ENCODE results near the gene LIPC. TPM values are rescaled to one million over a fixed set of nuclear protein-coding genes. Genes with fewer than 3 reads are reported as not detected.

LIPC gene
- total RNA-seq, 5 donors from 2014 or later (not counting 1 experiment from before 2014, with no cell fraction given), result 0.89 to 2.1 (median 1.5) TPM

DNA sequence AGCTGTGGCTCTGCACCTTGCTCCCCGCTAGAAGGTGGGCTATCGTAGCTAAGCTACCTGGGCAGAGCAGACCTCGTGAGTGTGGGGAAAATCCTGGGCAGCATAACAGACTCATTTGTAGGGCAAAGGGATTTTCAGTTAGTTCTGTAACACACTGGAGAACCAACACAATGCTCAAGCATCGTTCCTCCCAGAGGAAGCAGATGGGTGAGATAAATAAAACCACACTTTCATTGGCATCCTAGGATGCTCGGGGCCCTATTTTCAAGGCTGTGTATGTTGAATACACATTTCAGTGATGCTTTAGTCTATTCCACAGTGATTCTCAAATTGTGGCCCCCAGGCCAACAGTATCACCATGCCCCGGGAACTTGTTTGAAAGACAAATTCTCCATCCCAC is 20.0 kb downstream of the LIPC start:
- Mint-ChIP-seq H3K36me3 (no peaks in the 10 kb centered on the region), H3K4me1 (peaks cover 4 to 10% (median 9%) of the 10 kb centered on the region in 3 donors)

GRCh38 chr15:58452775-58453174 is 21.0 kb downstream of the LIPC start:
- H3K36me3 ChIP-seq (ENCODE audit: control insufficient read depth in 2 of 2, extremely low read depth in 1 of 2, insufficient read depth in 1 of 2, low read length in 1 of 2), result no peaks in the 10 kb centered on the region
- no peaks in the 10 kb centered on the region for H3K27me3 Mint-ChIP-seq
- ATAC-seq (replicated peaks in 1 of 4), result no peak
- no peak overlapping the region for H3K4me3 ChIP-seq (ENCODE audit: control insufficient read depth in 1 of 2, extremely low read depth in 1 of 2, low read length in 1 of 2)
- WGBS (ENCODE audit: insufficient coverage), result 100% methylated on average over 1 of the region's 4 CpGs
- DNase-seq, result no peak
- peaks cover 2 to 8% of the 10 kb centered on the region in 2 experiments for H3K4me1 ChIP-seq (ENCODE audit: control insufficient read depth in 1 of 2, extremely low read depth in 1 of 2, insufficient read depth in 2 of 2, low read length in 2 of 2)
- H3K27ac ChIP-seq (ENCODE audit: low read length), result no peak overlapping the region
- ChIA-PET POLR2A (no interaction called here), CTCF (no interaction called here)
- no peaks in the 10 kb centered on the region for H3K36me3 Mint-ChIP-seq
- no peak overlapping the region for H3K4me3 Mint-ChIP-seq
- H3K9me3 ChIP-seq, result no peaks in the 10 kb centered on the region
- H3K27me3 ChIP-seq (replicated peaks in 1 of 2; ENCODE audit: control insufficient read depth in 2 of 2, extremely low read depth in 1 of 2, insufficient read depth in 2 of 2, low read length in 1 of 2), result no peaks in the 10 kb centered on the region
- H3K9me3 Mint-ChIP-seq, result no peaks in the 10 kb centered on the region
- H3K27ac Mint-ChIP-seq, result no peak overlapping the region
- H3K4me1 Mint-ChIP-seq, result peaks cover 6 to 12% (median 11%) of the 10 kb centered on the region in 3 donors

More for the DNA sequence above, 20.0 kb downstream of the LIPC start:
- Mint-ChIP-seq H3K4me3 (no peak overlapping the region), H3K27me3 (no peaks in the 10 kb centered on the region), H3K9me3 (no peaks in the 10 kb centered on the region), H3K27ac (no peak overlapping the region)
- no peak for DNase-seq
- Histone ChIP-seq H3K36me3 (ENCODE audit: control insufficient read depth in 2 of 2, extremely low read depth in 1 of 2, insufficient read depth in 1 of 2, low read length in 1 of 2) (no peaks in the 10 kb centered on the region), H3K27ac (ENCODE audit: low read length) (no peak overlapping the region), H3K4me1 (ENCODE audit: control insufficient read depth in 1 of 2, extremely low read depth in 1 of 2, insufficient read depth in 2 of 2, low read length in 2 of 2) (peaks cover 0 to 6% of the 10 kb centered on the region in 2 experiments), H3K9me3 (no peaks in the 10 kb centered on the region), H3K4me3 (ENCODE audit: control insufficient read depth in 1 of 2, extremely low read depth in 1 of 2, low read length in 1 of 2) (no peak overlapping the region), H3K27me3 (replicated peaks in 1 of 2; ENCODE audit: control insufficient read depth in 2 of 2, extremely low read depth in 1 of 2, insufficient read depth in 2 of 2, low read length in 1 of 2) (no peaks in the 10 kb centered on the region)
- WGBS (ENCODE audit: insufficient coverage), result 88% methylated on average over 4 of the region's 6 CpGs
- ATAC-seq (replicated peaks in 1 of 4), result no peak
- ChIA-PET CTCF (no interaction called here), POLR2A (no interaction called here)

GRCh38 chr15:58453931-58454793 is 22.4 kb downstream of the LIPC start:
- Mint-ChIP-seq H3K27me3 (no peaks in the 10 kb centered on the region), H3K4me3 (no peak overlapping the region), H3K36me3 (no peaks in the 10 kb centered on the region), H3K4me1 (peaks cover 20 to 25% (median 25%) of the 10 kb centered on the region in 3 donors), H3K27ac (no peak overlapping the region), H3K9me3 (no peaks in the 10 kb centered on the region)
- ChIA-PET POLR2A (no interaction called here), CTCF (no interaction called here)
- H3K9me3 ChIP-seq, result no peaks in the 10 kb centered on the region
- WGBS (ENCODE audit: insufficient coverage), result no CpG with 5 or more reads among the region's 5 CpGs
- ATAC-seq (replicated peaks in 1 of 4) (no peak), DNase-seq (no peak)
- peaks cover 9 to 19% of the 10 kb centered on the region in 2 experiments for H3K4me1 ChIP-seq (ENCODE audit: control insufficient read depth in 1 of 2, extremely low read depth in 1 of 2, insufficient read depth in 2 of 2, low read length in 2 of 2)
- H3K27me3 ChIP-seq (replicated peaks in 1 of 2; ENCODE audit: control insufficient read depth in 2 of 2, extremely low read depth in 1 of 2, insufficient read depth in 2 of 2, low read length in 1 of 2), result no peaks in the 10 kb centered on the region
- no peak overlapping the region for H3K4me3 ChIP-seq (ENCODE audit: control insufficient read depth in 1 of 2, extremely low read depth in 1 of 2, low read length in 1 of 2)
- no peak overlapping the region for H3K27ac ChIP-seq (ENCODE audit: low read length)
- no peaks in the 10 kb centered on the region for H3K36me3 ChIP-seq (ENCODE audit: control insufficient read depth in 2 of 2, extremely low read depth in 1 of 2, insufficient read depth in 1 of 2, low read length in 1 of 2)

DNA sequence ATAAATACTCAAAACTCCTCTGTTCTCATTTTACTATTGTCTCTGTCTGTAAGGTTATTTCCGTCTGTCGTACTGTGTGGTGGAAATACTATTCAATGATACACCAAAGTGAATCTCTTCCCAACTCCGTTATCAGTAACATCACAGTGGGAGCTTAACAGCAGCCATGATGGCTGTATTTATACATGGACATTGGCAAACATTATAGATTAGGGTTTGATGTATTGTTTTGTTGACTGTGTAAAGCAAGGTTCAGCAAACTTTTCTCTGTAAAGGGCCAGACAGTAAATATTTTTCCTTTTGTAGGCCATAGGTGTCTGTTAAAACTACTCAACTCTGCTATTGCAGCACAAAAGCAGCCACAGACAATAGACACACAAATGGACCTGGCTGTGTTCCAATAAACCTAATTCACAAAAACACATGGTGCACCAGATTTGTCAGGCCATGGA is 23.2 kb downstream of the LIPC start:
- Histone ChIP-seq H3K9me3 (no peaks in the 10 kb centered on the region), H3K4me1 (ENCODE audit: control insufficient read depth in 1 of 2, extremely low read depth in 1 of 2, insufficient read depth in 2 of 2, low read length in 2 of 2) (peaks cover 14 to 26% of the 10 kb centered on the region in 2 experiments), H3K36me3 (ENCODE audit: control insufficient read depth in 2 of 2, extremely low read depth in 1 of 2, insufficient read depth in 1 of 2, low read length in 1 of 2) (no peaks in the 10 kb centered on the region), H3K27me3 (replicated peaks in 1 of 2; ENCODE audit: control insufficient read depth in 2 of 2, extremely low read depth in 1 of 2, insufficient read depth in 2 of 2, low read length in 1 of 2) (no peaks in the 10 kb centered on the region), H3K27ac (ENCODE audit: low read length) (no peak overlapping the region), H3K4me3 (ENCODE audit: control insufficient read depth in 1 of 2, extremely low read depth in 1 of 2, low read length in 1 of 2) (no peak overlapping the region)
- no peak overlapping the region for H3K4me3 Mint-ChIP-seq
- no CpG with 5 or more reads among the region's 3 CpGs for WGBS (ENCODE audit: insufficient coverage)
- DNase-seq, result no peak
- H3K36me3 Mint-ChIP-seq, result no peaks in the 10 kb centered on the region
- H3K27me3 Mint-ChIP-seq, result no peaks in the 10 kb centered on the region
- H3K4me1 Mint-ChIP-seq, result peaks cover 23 to 31% (median 31%) of the 10 kb centered on the region in 3 donors
- POLR2A ChIA-PET, result no interaction called here
- no peak for ATAC-seq (replicated peaks in 1 of 4)
- CTCF ChIA-PET, result no interaction called here
- H3K27ac Mint-ChIP-seq, result no peak overlapping the region
- no peaks in the 10 kb centered on the region for H3K9me3 Mint-ChIP-seq

GRCh38 chr15:58457466-58457965 is 25.7 kb downstream of the LIPC start:
- Mint-ChIP-seq H3K27ac (peak overlapping the region in 1 of 2 donors; percentile 32), H3K36me3 (no peaks in the 10 kb centered on the region), H3K4me1 (peaks cover 33 to 44% (median 41%) of the 10 kb centered on the region in 3 donors), H3K9me3 (no peaks in the 10 kb centered on the region), H3K4me3 (no peak overlapping the region), H3K27me3 (no peaks in the 10 kb centered on the region)
- CTCF ChIA-PET, result no interaction called here
- Histone ChIP-seq H3K27ac (ENCODE audit: low read length) (no peak overlapping the region), H3K9me3 (no peaks in the 10 kb centered on the region), H3K4me1 (ENCODE audit: control insufficient read depth in 1 of 2, extremely low read depth in 1 of 2, insufficient read depth in 2 of 2, low read length in 2 of 2) (peaks cover 22 to 33% of the 10 kb centered on the region in 2 experiments), H3K4me3 (ENCODE audit: control insufficient read depth in 1 of 2, extremely low read depth in 1 of 2, low read length in 1 of 2) (no peak overlapping the region), H3K36me3 (ENCODE audit: control insufficient read depth in 2 of 2, extremely low read depth in 1 of 2, insufficient read depth in 1 of 2, low read length in 1 of 2) (no peaks in the 10 kb centered on the region), H3K27me3 (replicated peaks in 1 of 2; ENCODE audit: control insufficient read depth in 2 of 2, extremely low read depth in 1 of 2, insufficient read depth in 2 of 2, low read length in 1 of 2) (no peaks in the 10 kb centered on the region)
- POLR2A ChIA-PET, result interaction anchor here in 1 of 2 donors (0.6 to 0.7 kb wide), 2 partner anchors 136 to 232 kb away, joined by 3 read pairs; no protein-coding TSS in a partner anchor
- ATAC-seq (replicated peaks in 1 of 4) (no peak), DNase-seq (no peak)
- whole genome bisulfite sequencing (ENCODE audit: insufficient coverage), result 47% methylated on average over 3 of the region's 7 CpGs

- no peaks in the 10 kb centered on the region for H3K9me3 ChIP-seq
- Mint-ChIP-seq H3K27me3 (no peaks in the 10 kb centered on the region), H3K36me3 (no peaks in the 10 kb centered on the region), H3K27ac (no peak overlapping the region), H3K4me1 (peaks cover 39 to 50% (median 45%) of the 10 kb centered on the region in 3 donors), H3K9me3 (no peaks in the 10 kb centered on the region), H3K4me3 (no peak overlapping the region)
- H3K36me3 ChIP-seq (ENCODE audit: control insufficient read depth in 2 of 2, extremely low read depth in 1 of 2, insufficient read depth in 1 of 2, low read length in 1 of 2), result no peaks in the 10 kb centered on the region
- POLR2A ChIA-PET, result interaction anchor here in 1 of 2 donors (0.6 to 0.7 kb wide), 2 partner anchors 137 to 231 kb away, joined by 3 read pairs; no protein-coding TSS in a partner anchor
- H3K4me3 ChIP-seq (ENCODE audit: control insufficient read depth in 1 of 2, extremely low read depth in 1 of 2, low read length in 1 of 2), result no peak overlapping the region
- WGBS (ENCODE audit: insufficient coverage), result no CpG with 5 or more reads among the region's 3 CpGs
- peaks cover 23 to 39% of the 10 kb centered on the region in 2 experiments for H3K4me1 ChIP-seq (ENCODE audit: control insufficient read depth in 1 of 2, extremely low read depth in 1 of 2, insufficient read depth in 2 of 2, low read length in 2 of 2)
- H3K27ac ChIP-seq (ENCODE audit: low read length), result no peak overlapping the region
- DNase-seq (no peak), ATAC-seq (replicated peaks in 1 of 4) (no peak)
- CTCF ChIA-PET, result interaction anchor here in 1 of 2 donors (0.5 kb wide), 1 partner anchor 227 kb away, joined by 7 read pairs; no protein-coding TSS in a partner anchor
- H3K27me3 ChIP-seq (replicated peaks in 1 of 2; ENCODE audit: control insufficient read depth in 2 of 2, extremely low read depth in 1 of 2, insufficient read depth in 2 of 2, low read length in 1 of 2), result no peaks in the 10 kb centered on the region
Measured at GRCh38 chr15:58458076-58458475, 26.3 kb downstream of the LIPC start.
